DMS53 treated with DMSO at 0.1 percent for 48 hours (cell line): ENCODE measurements around the gene PPM1D.
"Not testable (repeated sequence)": the region's sequence is repeated elsewhere in the genome, so short reads cannot be mapped to it uniquely, and the experiment has no call there.

Experiments used
- DNase-seq: peaks from one replicate; lab custom pipeline; 2025; ENCODE audit not compliant: unreplicated experiment; lab: John Stamatoyannopoulos, UW

PPM1D gene

DNA sequence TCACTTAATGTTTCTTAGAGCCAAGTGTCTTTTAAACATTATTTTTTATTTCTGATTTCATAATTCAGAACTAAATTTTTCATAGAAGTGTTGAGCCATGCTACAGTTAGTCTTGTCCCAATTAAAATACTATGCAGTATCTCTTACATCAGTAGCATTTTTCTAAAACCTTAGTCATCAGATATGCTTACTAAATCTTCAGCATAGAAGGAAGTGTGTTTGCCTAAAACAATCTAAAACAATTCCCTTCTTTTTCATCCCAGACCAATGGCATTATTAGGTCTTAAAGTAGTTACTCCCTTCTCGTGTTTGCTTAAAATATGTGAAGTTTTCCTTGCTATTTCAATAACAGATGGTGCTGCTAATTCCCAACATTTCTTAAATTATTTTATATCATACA, 64.0 kb downstream of the PPM1D start:
- DNase-seq = no peak

DNA sequence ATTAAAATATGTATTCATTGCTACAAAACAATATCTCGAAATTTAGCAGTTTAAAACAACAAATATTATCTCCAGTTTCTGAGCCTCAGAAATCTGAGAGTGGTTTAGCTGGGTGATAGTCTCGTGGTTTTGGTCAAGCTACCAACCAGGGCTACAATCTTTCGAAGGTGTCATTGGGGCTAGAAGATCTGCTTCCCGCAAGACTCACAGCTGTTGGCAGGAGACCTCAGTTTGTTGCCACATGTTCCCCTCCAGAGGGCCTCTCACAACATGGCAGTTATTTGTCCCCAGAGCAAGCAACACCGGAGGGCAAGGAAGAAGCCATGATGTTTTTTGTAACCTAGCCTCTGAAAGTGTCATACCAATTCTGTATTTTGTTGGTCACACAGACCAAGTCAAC, 65.6 kb downstream of the PPM1D start:
- DNase-seq = no peak

DNA sequence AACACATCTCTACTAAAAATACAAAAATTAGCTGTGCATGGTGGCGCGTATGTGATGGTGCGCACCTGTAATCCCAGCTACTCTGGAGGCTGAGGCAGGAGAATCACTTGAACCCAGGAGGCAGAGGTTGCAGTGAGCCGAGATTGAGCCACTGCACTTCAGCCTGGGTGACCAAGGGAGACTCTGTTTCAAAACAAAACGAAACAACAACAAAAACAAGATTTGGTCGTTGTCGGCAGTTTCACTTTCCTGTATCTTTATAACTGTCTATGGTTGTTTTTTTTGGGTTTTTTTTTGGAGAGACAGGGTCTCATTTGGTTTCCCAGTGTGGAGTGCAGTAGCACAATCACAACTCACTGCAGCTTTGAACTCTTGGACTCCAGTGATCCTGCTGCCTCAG, 68.7 kb downstream of the PPM1D start:
- not testable (repeated sequence) for DNase-seq

DNA sequence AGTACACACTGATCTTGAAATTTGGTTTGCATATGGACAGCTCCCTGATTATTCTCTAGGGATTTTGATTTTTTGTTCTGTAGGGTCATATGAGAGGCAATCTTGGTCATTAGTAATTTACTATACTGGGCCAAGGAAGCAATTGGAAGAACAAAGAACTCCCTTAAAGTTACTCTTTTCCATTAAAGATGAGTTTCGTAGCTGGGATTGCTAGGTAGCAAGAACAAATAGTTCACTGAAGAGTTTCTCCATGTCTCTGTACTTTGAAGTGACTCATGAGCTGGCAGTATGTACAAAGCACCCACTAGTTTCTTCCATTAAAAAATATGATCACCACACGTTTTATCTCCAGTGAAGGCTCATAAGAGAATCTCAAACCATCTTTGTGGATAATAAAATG, 71.5 kb downstream of the PPM1D start:
- DNase-seq = no peak

DNA sequence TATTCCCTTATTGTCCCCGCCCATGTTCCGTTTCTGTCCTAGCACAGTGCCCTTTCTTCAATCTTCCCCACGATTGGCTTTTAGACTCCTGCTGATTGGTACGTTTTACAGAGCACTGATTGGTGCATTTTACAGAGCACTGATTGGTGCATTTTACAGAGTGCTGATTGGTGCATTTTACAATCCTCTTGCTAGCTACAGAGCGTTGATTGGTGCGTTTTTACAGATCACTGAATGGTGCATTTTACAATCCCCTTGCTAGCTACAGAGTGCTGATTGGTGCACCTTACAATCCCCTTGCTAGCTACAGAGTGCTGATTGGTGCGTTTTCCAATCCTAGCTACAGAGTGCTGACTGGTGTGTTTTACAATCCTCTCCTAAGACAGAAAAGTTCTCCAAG, 74.6 kb downstream of the PPM1D start:
- DNase-seq = not testable (repeated sequence)

GRCh38 chr17:60675997-60676396, 76.0 kb downstream of the PPM1D start:
- DNase-seq = no peak

- DNase-seq = no peak
Measured at GRCh38 chr17:60676758-60677307, 76.8 kb downstream of the PPM1D start.

DNA sequence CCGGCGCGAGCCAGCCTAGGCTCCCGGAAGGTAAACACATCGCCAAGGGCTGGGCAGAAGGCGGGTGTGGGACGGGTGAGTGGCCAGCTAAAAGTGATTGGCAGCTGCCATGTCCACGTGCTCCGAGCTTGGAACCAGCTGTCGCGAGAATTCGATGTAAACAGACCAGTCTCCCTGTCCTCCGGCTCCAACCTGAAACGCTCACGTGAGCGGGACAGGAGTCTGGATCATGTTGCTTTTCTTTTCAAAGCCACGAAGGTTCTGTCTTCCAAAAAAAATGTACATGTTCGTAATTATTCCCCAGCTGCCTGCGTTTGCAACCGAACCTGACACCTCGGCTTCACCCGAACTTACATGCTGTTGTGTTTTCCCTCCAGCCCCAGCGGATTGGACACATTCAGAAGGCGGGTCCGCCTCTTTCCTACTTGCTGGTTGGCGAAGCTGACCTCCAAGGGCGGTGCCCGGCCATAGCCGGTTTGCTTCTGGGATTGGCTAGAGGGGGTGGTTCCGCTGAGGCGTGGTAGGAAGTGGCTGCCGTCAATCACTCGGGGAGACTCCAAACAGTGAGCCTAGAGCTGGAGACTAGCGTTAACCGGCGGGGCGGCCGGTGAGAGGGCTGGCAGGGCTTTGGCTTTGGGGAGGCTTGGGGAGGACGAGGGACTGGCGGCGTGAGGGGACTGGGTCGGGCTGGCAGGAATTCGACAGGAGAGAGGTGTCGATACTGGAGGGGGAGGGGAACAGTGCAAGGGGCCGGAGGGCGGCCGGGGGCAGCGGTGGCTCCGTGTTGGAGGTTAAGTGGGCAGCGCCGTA, 77.5 kb downstream of the PPM1D start, which contains the start of gene BCAS3:
BCAS3 (plus strand) TSS at position 544 of the 810 bp plus-strand sequence.
- DNase-seq = peak; percentile 93

- no peak for DNase-seq
Measured at GRCh38 chr17:60678118-60678444, 78.1 kb downstream of the PPM1D start.

DNA sequence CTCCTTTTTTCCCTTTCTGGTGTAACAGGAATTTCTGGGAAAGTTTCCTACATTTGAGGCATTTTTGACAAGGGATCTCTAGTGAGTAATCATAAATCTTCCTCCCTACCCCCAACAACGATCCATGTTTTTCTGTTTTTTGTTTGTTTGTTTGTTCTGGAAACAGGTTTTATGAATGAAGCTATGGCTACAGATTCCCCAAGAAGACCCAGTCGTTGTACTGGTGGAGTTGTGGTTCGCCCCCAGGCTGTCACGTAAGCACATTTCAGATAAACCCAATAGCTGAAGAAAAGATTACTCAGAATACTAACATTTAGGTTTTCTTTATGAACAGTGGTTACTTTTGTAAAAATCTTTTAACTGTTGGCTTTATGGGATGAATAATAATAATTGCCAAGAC, 79.3 kb downstream of the PPM1D start:
- DNase-seq = no peak

GRCh38 chr17:60680754-60681153, 80.8 kb downstream of the PPM1D start:
- DNase-seq = no peak

DNA sequence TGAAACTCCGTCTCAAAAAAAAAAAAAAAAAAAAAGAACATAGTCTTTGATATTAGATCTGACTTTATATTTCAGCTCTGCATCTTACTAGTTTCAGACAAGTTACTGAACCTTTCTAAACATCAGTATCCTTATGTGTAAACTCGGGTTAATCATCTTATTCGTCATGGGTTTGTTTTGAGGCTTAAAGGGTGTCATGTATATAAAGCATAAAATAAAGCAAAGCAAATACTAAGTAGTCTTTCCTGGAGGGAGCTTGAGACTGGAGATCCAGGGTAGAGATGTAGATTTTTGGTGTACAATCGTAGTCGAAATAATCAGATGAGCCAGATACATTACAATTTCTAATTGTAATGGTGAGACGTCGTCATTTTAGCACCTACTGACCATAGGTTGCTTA, 85.4 kb downstream of the PPM1D start:
- no peak for DNase-seq

GRCh38 chr17:60695960-60696359, 96.0 kb downstream of the PPM1D start:
- DNase-seq = no peak

DNA sequence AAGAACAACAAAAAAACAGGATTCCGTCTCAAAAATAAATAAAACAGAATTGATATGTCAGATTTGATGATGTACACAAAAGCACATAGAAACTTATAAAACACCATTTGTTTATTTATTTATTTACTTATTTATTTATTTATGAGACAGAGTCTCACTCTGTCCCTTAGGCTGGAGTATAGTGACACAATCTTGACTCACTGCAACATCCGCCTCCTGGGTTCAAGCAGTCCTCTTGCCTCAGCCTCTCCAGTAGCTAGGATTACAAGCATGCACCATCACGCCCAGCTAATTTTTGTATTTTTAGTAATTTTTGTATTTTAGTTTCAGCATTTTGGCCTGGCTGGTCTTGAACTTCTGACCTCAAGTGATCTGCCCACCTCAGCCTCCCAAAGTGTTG, 99.1 kb downstream of the PPM1D start:
- DNase-seq = no peak

GRCh38 chr17:60704170-60704569, 104.2 kb downstream of the PPM1D start:
- DNase-seq = no peak

DNA sequence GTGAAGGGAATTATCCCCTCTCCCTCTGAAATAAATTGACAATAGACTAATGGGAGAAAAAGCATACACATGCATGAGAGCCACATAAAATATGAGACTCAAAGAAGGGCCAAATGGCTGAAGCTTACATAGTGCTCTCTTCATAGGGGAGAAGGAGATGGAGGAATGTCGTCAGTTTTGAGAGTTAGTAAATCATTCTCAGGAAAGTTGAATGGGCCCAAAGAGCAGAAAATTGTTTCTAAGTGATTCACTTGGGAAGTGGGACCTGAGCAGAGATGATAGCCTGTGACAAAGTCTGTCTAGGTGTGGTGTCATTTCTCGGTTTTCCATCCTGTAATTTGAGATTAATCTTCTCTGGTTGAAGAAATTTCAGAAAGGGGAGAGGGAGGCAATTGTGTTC, 112.7 kb downstream of the PPM1D start:
- no peak for DNase-seq

DNA sequence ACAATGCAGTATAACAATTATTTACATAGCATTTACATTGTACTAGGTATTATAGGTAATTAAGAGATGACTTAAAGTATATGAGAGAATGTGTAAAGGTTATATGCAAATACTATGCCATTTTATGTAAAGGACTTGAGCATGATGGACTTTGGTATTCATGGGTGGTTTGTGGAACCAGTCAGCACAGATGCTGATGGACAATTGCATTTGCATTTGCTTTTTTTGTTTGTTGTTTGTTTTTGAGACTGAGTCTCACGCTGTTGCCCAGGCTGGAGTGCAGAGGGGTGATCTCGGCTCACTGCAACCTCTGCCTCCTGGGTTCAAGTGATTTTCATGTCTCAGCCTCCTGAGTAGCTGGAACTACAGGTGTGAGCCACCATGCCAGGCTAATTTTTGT, 113.6 kb downstream of the PPM1D start:
- no peak for DNase-seq
